ENCODE data around the gene ADIPOR2. TPM values are rescaled to one million over a fixed set of nuclear protein-coding genes. Genes with fewer than 3 reads are reported as not detected.

ADIPOR2 gene
- total RNA-seq, 1 experiment from 2014 or later: 58.5 TPM

- H3K4me1 Mint-ChIP-seq (ENCODE audit: insufficient read depth, unreplicated experiment): peaks cover 10% of the 10 kb centered on the region
- TSS peak; percentile 63 for BruUV-seq (replicated peaks)
- ChIA-PET POLR2A (interaction anchor here (0.5 to 4.3 kb wide), 14 partner anchors 9 to 279 kb away, joined by 3 to 53 read pairs (median 4); partner anchors contain the start of gene ADIPOR2), CTCF (interaction anchor here (0.8 to 17.9 kb wide), 5 partner anchors 10 to 279 kb away, joined by 3 to 341 read pairs (median 7); no protein-coding TSS in a partner anchor)
- TF ChIP-seq CTCF (IDR thresholded peaks at IDR 0.05; ENCODE audit: unreplicated experiment): no peak
- intact Hi-C loops (cut with micrococcal nuclease): no loop called here
- peak overlapping the region; percentile 92 for H3K27ac Mint-ChIP-seq (ENCODE audit: low read depth, unreplicated experiment)
- peak; percentile 93 for DNase-seq (ENCODE audit: unreplicated experiment)
- H3K9me3 Mint-ChIP-seq (ENCODE audit: unreplicated experiment): no peaks in the 10 kb centered on the region
- peak overlapping the region; percentile 56 for H3K4me3 Mint-ChIP-seq (ENCODE audit: unreplicated experiment)
- no peaks in the 10 kb centered on the region for H3K27me3 Mint-ChIP-seq (ENCODE audit: insufficient read depth, unreplicated experiment)
- H3K36me3 Mint-ChIP-seq (ENCODE audit: insufficient read depth, unreplicated experiment): no peaks in the 10 kb centered on the region
Measured at GRCh38 chr12:1660304-1661187, 30.3 kb upstream of the ADIPOR2 start.

- Mint-ChIP-seq H3K36me3 (ENCODE audit: insufficient read depth, unreplicated experiment) (no peaks in the 10 kb centered on the region), H3K9me3 (ENCODE audit: unreplicated experiment) (no peaks in the 10 kb centered on the region), H3K4me3 (ENCODE audit: unreplicated experiment) (peak overlapping the region; percentile 70), H3K27ac (ENCODE audit: low read depth, unreplicated experiment) (peak overlapping the region; percentile 42), H3K4me1 (ENCODE audit: insufficient read depth, unreplicated experiment) (peaks cover 9% of the 10 kb centered on the region), H3K27me3 (ENCODE audit: insufficient read depth, unreplicated experiment) (no peaks in the 10 kb centered on the region)
- no TSS peak for BruUV-seq (replicated peaks)
- POLR2A ChIA-PET: interaction anchor here (0.7 to 4.3 kb wide), 8 partner anchors 9 to 129 kb away, joined by 3 to 53 read pairs (median 4); partner anchors contain the start of gene ADIPOR2
- intact Hi-C loops (cut with micrococcal nuclease): no loop called here
- TF ChIP-seq CTCF (IDR thresholded peaks at IDR 0.05; ENCODE audit: unreplicated experiment): no peak
- CTCF ChIA-PET: interaction anchor here (1.2 kb wide), 1 partner anchor 134 kb away, joined by 3 read pairs; no protein-coding TSS in a partner anchor
- DNase-seq (ENCODE audit: unreplicated experiment): peak; percentile 90
Measured at GRCh38 chr12:1661553-1662335, 29.1 kb upstream of the ADIPOR2 start.

GRCh38 chr12:1662761-1663439, 28.0 kb upstream of the ADIPOR2 start:
- CTCF ChIA-PET: interaction anchor here (0.6 kb wide), 1 partner anchor 139 kb away, joined by 6 read pairs; no protein-coding TSS in a partner anchor
- intact Hi-C loops (cut with micrococcal nuclease): no loop called here

More at GRCh38 chr12:1662761-1663439, 28.0 kb upstream of the ADIPOR2 start:
- H3K4me3 Mint-ChIP-seq (ENCODE audit: unreplicated experiment): peak overlapping the region; percentile 56
- H3K4me1 Mint-ChIP-seq (ENCODE audit: insufficient read depth, unreplicated experiment): peaks cover 9% of the 10 kb centered on the region
- DNase-seq (ENCODE audit: unreplicated experiment): no peak
- no peaks in the 10 kb centered on the region for H3K27me3 Mint-ChIP-seq (ENCODE audit: insufficient read depth, unreplicated experiment)
- no peaks in the 10 kb centered on the region for H3K36me3 Mint-ChIP-seq (ENCODE audit: insufficient read depth, unreplicated experiment)
- no peaks in the 10 kb centered on the region for H3K9me3 Mint-ChIP-seq (ENCODE audit: unreplicated experiment)
- no peak for TF ChIP-seq CTCF (IDR thresholded peaks at IDR 0.05; ENCODE audit: unreplicated experiment)
- POLR2A ChIA-PET: interaction anchor here (1.6 to 4.3 kb wide), 2 partner anchors 29 to 114 kb away, joined by 10 to 53 read pairs; partner anchors contain the start of gene ADIPOR2
- BruUV-seq (replicated peaks): no TSS peak
- H3K27ac Mint-ChIP-seq (ENCODE audit: low read depth, unreplicated experiment): peak overlapping the region; percentile 28
